Hepatic stellate cell (primary cell): Measurements from ENCODE around the gene SPTLC1.

Source experiments
- DNase-seq: peaks from one replicate; pipeline ENCODE4 v3.0.0; 2011; ENCODE audit warnings: low spot score

The SPTLC1 gene

GRCh38 chr9:92094655-92095054 is 20.6 kb downstream of the SPTLC1 start:
- DNase-seq = no peak

DNA sequence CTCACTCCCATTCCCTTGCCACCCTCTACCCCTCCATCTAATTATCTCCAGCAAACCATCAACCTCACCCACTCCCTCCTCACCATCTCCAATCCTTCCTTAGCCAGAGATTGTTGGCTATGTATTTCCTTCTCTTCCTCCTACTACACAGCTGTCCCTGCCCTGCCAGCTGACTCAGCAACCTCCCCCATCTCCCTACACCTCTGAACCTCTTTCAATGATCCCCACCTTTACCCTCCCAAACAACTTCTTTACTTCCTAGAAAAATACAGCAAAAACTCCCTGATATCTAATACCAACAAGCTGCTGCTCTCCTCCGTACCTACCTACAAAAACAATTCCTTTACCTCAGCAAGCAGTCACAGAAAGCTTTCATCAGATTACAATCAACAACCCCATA is 37.3 kb downstream of the SPTLC1 start:
- DNase-seq = no peak

DNA sequence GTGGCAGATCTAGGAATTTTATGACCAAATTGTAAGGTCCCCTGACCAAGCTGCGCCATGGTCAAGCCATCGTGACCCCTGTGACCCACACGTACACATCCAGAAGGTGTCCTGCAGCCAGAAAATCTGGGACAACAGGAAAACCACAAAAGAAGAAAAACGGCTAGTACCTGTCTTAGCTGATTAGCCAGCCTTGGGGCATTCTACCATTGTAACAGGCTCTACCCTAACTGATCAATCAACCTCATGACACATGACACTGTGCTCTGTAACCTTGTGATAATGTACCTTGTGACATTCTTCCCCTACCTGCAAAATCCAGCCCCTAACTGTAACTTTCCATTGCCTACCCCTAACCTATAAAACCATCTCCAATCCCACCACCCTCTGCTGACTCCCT is 43.6 kb downstream of the SPTLC1 start:
- no peak for DNase-seq

DNA sequence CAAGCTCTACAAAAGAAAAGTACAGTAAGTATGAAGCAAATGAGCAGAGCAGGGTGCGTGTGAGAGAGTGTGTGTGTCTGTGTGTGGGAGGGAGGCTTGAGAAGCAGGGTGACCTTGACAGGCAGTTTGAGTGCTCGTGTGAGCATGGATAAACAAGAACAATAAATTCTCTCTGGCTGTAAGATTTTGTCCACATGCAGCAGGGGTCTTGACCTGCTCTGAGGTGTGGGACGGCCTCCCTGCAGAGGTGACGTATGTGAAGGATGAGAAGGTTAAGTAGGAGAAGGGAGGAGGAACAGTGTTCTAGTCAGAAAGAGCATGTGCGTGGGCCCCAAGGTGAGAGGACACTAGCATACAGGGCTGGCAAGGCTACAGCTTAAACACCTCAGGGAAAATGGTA is 49.0 kb downstream of the SPTLC1 start:
- no peak for DNase-seq

DNA sequence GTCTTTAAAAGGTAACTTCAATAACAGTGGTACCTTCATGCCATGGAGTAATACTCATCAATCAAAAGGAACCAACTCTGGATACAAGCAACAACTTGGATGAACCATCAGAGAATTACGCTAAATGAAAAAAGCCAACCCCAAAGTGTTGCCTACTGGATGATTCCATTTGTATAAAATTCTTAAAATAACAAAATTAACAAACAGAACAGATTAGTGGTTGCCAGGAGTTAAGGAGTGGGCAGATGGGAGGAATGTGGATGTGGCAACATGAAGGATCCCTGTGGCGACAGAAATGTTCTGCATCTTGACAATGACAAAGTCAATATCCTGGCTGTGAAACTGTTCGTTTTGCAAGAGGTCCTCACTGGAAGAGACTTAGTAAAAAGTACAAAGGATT is 50.5 kb downstream of the SPTLC1 start:
- peak; percentile 12 for DNase-seq

DNA sequence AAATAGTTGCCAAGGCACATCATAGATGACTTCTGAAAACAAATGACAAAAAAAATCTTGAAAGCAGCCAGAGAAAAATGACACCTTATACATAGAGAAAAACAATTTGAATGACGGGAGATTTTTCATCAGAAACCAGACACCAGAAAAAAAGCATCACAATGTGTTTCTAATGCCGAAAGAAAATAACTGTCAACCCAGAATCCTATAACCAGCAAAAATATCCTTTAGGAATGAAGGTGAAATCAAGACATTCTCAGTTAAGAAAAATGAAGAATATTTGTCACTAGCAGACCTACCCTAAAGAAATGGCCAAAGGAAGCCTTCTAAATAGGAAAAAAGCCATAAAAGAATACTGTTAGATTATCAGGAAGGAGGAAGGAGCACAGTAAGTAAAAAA is 54.0 kb downstream of the SPTLC1 start:
- DNase-seq = no peak

DNA sequence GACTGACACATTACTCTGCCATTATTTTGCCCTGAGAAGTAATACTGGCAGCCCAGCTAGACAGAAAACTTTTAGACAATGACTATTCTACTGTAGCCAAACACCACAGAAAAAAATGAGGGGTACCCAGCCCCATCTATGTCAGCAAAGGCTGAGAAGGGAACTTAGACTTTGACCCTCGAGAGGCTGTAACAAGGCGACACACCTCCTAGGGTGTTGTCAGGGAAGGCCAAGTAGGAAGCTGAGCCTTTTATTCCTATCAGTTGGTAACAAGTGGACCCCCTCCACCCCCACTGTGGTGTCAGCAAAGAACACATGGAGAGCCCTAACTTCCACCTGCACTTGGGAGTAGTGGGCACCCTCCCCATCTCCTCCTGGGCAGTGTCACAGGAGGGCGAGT is 55.6 kb downstream of the SPTLC1 start:
- no peak for DNase-seq

GRCh38 chr9:92058723-92059444 is 56.3 kb downstream of the SPTLC1 start:
- no peak for DNase-seq

DNA sequence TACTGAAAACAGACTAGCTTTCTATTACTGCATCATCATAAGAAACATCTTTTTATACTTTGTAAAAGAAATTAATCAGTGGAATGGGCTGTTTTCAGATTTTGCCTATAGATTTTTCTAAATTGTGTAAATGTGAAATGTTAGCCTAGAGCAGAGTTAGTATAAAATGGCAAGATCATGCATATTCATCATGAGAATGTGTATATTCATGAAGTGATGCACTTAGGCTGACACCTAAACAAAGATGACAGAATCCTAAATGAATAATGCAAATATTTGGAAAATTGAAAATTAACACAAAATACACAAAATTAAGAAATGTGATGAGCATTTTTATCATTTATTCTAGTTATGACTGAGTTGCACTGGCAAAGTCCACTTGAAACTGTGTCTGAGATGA is 57.2 kb downstream of the SPTLC1 start:
- DNase-seq = no peak

DNA sequence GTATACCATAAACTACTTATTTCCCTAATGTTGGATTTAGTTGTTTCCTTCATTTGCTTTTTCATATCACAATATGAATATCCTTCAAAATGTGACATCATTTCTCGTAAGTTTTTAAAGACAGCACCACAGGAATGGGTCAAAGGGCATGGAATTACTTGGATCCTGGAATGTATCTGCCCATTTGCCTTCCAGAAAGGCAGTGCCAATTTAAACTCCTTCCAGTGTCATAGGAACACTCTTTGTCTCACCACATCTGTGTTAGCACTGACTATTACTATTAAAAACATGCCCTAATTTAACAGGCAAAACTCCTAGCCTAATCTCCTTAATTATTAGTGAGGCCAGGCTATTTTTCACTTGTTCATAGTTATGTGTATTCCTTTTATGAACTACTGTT is 58.0 kb downstream of the SPTLC1 start:
- DNase-seq = no peak

DNA sequence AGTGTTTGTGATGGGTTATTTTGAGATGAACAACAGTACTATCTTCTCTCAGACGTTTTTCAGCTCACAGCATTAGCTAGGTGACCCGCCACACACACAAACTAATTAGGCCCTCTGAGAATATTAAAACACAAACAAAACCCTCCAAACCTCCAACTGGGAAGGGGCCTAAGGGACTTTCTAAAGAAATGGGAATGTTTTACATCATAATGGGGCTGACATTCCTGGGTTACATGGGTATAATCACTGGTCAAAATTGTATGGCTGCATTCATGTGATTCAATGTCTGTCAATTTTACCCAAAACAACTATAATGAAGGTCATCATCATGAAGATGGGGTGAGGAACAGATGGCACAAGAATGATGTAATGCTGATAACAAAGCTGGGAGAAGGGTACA is 59.6 kb downstream of the SPTLC1 start:
- no peak for DNase-seq

GRCh38 chr9:92048924-92049625 is 66.1 kb downstream of the SPTLC1 start:
- no peak for DNase-seq

DNA sequence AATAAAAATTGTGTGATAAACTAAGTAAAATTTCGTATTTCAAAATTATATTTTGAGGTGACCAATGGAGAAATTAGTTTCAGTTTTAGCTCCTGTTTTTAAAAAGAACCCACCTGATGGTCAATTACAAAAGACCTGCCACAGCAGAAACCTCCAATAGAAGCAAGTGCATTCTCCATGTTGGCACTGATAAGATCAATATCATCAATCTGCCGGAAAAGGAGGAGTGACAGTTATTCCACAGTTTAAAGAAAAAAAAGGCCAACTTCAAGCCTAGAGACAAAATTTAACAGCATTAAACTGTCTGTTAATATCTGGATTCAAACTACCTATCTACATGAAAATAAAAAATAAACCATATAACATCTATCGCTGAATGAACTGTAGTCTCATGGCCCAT is 67.7 kb downstream of the SPTLC1 start:
- no peak for DNase-seq

DNA sequence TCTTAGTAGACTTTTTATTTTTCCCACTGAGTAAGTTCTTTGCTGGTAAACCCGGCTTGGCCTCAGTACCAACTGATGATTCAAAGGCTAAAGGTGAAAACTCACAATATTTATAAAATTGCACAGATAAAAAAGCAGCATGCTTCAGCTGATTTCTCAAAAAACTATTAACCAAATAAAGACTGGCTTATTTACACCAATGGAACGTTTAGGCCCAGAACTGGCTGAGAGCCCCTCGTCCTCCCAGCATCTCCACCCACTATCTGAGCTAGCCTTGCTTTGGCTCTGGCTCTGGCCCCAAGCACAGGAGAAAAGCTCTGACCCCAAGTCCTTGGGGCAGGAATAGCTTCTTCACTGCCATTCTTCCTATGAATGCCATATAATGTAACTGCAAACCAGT is 68.5 kb downstream of the SPTLC1 start:
- DNase-seq = no peak

GRCh38 chr9:92044936-92045335 is 70.3 kb downstream of the SPTLC1 start:
- no peak for DNase-seq

DNA sequence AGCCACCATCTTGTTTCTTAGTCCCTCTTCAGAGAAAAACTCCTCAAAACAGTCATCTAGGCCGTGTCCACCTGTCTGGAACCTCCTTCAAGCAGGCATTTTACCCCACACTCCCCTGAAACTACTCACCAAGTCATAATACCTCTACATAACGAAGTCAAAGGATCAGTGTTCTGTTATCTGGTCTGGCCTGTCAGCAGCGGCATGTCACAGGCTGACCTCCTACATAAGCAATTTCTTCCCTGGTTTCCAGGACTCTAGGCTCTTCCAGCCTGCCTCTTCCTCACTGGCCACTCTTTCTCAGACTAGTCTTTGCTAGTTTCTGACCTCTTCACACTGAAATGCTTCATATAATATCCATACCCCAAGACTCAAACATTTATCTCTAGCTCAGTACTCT is 72.2 kb downstream of the SPTLC1 start:
- DNase-seq = no peak

GRCh38 chr9:92042260-92042659 is 73.0 kb downstream of the SPTLC1 start:
- DNase-seq = no peak

DNA sequence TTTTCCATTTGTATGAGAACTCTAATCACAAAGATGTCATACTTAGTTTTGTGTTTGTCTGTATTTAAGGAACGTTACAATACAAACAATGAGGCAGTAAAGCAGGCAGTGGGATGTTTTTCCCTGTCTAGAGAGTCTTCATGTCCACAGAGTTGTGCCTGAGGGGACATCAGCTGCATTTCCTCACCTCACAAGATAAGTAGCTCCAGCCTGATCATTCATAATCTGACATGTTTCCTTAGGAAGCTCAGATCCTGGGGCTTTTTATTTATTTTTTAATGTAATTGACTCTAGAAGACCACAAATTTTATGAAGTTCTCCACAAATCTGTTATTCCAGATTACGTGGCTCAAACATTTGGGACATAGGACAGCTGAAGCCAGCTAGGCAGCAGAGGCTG is 78.5 kb downstream of the SPTLC1 start:
- DNase-seq = no peak

DNA sequence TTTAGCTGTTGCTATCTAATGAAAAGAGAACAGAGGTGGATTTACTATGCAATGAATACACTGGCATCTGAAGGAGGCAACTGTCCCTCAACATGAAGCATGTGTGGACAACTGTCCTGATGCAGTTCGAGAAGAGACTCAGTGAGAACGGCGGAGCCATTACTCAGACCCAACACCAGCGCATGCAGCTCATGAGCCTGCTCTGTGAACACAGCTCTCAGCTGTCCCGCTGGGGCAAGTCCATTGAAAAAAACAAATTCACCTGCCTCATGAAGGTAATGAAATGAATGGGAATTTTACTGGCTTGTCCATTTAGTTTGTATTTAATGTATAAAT is 78.8 kb downstream of the SPTLC1 start:
- no peak for DNase-seq

DNA sequence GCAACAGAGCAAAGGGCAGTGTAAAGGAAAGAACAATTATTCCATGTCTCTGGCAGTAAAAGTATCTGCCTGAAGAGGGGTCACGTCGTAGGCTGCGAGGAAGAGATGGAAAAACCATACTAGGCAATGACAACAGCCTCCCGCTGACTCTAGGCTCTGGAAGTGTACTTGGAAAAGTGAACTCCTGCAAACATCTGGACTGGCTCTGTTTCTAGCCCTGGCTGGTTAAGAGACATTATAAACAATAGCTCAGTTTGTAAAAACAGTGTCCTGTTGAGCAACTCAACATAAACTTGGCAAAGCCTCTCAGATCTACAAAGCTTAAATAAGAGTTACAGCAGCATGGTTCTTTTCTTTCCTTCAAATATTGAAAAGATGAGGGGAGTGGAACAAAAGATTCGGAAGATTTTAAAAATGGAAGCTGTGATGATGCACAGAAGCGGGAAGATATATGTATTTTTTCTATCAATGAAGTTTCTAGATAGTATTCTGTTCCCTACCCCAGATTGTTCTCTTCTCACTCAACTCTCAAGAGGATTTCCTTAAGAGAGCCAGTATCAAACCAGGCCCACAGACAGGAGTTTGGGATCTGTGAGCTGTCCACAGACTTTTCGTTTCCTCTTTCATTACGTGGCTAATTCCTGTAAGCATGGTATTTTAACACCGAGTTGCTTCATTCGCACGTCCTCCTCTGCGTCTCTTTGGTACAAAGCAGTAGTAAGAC is 79.4 kb downstream of the SPTLC1 start:
- no peak for DNase-seq

GRCh38 chr9:92035146-92035545 is 80.1 kb downstream of the SPTLC1 start:
- DNase-seq = no peak

GRCh38 chr9:92033991-92034390 is 81.2 kb downstream of the SPTLC1 start:
- DNase-seq = no peak

- no peak for DNase-seq
These were observed 81.9 kb downstream of the SPTLC1 start for GRCh38 chr9:92033307-92033706.
